ENCODE measurements around the gene TMEM131L. TPM values are rescaled to one million over a fixed set of nuclear protein-coding genes. Genes with fewer than 3 reads are reported as not detected.
A peak's percentile ranks its signal among the peaks of the same experiment; 100 is the strongest.

TMEM131L gene
- polyA plus RNA-seq, 1 experiment, result 6.0 TPM

DNA sequence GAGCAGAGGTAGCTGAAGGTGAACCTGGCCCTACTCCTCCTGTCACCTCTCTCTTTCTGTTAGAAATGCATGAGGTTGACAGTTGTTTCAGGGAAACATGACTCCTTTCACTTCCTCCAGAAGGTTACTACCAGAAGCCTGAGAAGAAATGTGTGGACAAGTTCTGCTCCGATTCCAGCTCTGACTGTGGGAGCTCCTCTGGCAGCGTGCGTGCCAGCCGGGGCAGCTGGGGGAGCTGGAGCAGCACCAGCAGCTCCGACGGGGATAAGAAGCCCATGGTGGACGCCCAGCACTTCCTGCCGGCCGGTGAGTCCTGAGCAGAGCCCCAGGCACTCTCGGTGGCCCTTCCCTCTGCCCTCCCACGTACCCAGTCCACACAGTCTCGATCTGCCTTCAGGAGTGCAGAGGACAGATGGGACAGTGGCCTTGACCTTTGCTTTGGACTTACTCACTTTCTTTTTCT lies 156.6 kb downstream of the TMEM131L start:
- DNase-seq (ENCODE audit: low read depth), result no peak
- CTCF ChIA-PET, result interaction anchor here (1.1 kb wide), 1 partner anchor 539 kb away, joined by 3 read pairs; no protein-coding TSS in a partner anchor
- H3K36me3 ChIP-seq (ENCODE audit: control insufficient read depth, insufficient read depth, low read length), result peaks cover 11% of the 10 kb centered on the region

GRCh38 chr4:153623491-153623890 lies 157.3 kb downstream of the TMEM131L start:
- ChIA-PET POLR2A (no interaction called here), CTCF (no interaction called here)
- TF ChIP-seq, protein P1, sequence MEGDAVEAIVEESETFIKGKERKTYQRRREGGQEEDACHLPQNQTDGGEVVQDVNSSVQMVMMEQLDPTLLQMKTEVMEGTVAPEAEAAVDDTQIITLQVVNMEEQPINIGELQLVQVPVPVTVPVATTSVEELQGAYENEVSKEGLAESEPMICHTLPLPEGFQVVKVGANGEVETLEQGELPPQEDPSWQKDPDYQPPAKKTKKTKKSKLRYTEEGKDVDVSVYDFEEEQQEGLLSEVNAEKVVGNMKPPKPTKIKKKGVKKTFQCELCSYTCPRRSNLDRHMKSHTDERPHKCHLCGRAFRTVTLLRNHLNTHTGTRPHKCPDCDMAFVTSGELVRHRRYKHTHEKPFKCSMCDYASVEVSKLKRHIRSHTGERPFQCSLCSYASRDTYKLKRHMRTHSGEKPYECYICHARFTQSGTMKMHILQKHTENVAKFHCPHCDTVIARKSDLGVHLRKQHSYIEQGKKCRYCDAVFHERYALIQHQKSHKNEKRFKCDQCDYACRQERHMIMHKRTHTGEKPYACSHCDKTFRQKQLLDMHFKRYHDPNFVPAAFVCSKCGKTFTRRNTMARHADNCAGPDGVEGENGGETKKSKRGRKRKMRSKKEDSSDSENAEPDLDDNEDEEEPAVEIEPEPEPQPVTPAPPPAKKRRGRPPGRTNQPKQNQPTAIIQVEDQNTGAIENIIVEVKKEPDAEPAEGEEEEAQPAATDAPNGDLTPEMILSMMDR (IDR thresholded peaks at IDR 0.05; ENCODE audit: insufficient read depth, low read depth, low read length), result no peak
- peaks cover 13% of the 10 kb centered on the region for H3K36me3 ChIP-seq (ENCODE audit: control insufficient read depth, insufficient read depth, low read length)
- DNase-seq (ENCODE audit: low read depth), result no peak
- H3K27me3 ChIP-seq (ENCODE audit: control insufficient read depth, insufficient read depth, low read length), result no peaks in the 10 kb centered on the region
- H3K4me3 ChIP-seq (ENCODE audit: low read depth, low read length), result no peak overlapping the region

More for the DNA sequence above, 156.6 kb downstream of the TMEM131L start:
- POLR2A ChIA-PET, result no interaction called here
- H3K4me3 ChIP-seq (ENCODE audit: low read depth, low read length), result no peak overlapping the region
- no peaks in the 10 kb centered on the region for H3K27me3 ChIP-seq (ENCODE audit: control insufficient read depth, insufficient read depth, low read length)
- TF ChIP-seq, protein P1 (IDR thresholded peaks at IDR 0.05; ENCODE audit: insufficient read depth, low read depth, low read length), result no peak

- no peaks in the 10 kb centered on the region for H3K27me3 ChIP-seq (ENCODE audit: control insufficient read depth, insufficient read depth, low read length)
- peaks cover 14% of the 10 kb centered on the region for H3K36me3 ChIP-seq (ENCODE audit: control insufficient read depth, insufficient read depth, low read length)
- TF ChIP-seq, protein P1 (IDR thresholded peaks at IDR 0.05; ENCODE audit: insufficient read depth, low read depth, low read length), result no peak
- DNase-seq (ENCODE audit: low read depth), result no peak
- CTCF ChIA-PET, result no interaction called here
- POLR2A ChIA-PET, result no interaction called here
- no peak overlapping the region for H3K4me3 ChIP-seq (ENCODE audit: low read depth, low read length)
These were observed 162.7 kb downstream of the TMEM131L start for GRCh38 chr4:153628796-153629315.

GRCh38 chr4:153629776-153630175 lies 163.6 kb downstream of the TMEM131L start:
- POLR2A ChIA-PET, result no interaction called here
- TF ChIP-seq, protein P1 (IDR thresholded peaks at IDR 0.05; ENCODE audit: insufficient read depth, low read depth, low read length), result no peak
- Histone ChIP-seq H3K36me3 (ENCODE audit: control insufficient read depth, insufficient read depth, low read length) (peaks cover 12% of the 10 kb centered on the region), H3K4me3 (ENCODE audit: low read depth, low read length) (no peak overlapping the region), H3K27me3 (ENCODE audit: control insufficient read depth, insufficient read depth, low read length) (no peaks in the 10 kb centered on the region)
- CTCF ChIA-PET, result interaction anchor here (2.8 kb wide), 1 partner anchor 14 kb away, joined by 8 read pairs; no protein-coding TSS in a partner anchor
- DNase-seq (ENCODE audit: low read depth), result no peak

GRCh38 chr4:153634738-153635353 lies 168.7 kb downstream of the TMEM131L start:
- POLR2A ChIA-PET, result no interaction called here
- TF ChIP-seq, protein P1 (IDR thresholded peaks at IDR 0.05; ENCODE audit: insufficient read depth, low read depth, low read length), result peak; percentile 65
- CTCF ChIA-PET, result interaction anchor here (0.7 to 4.2 kb wide), 12 partner anchors 9 to 482 kb away, joined by 3 to 30 read pairs (median 4); no protein-coding TSS in a partner anchor
- Histone ChIP-seq H3K36me3 (ENCODE audit: control insufficient read depth, insufficient read depth, low read length) (peaks cover 3% of the 10 kb centered on the region; the same call in 1 of the 2 replicates), H3K27me3 (ENCODE audit: control insufficient read depth, insufficient read depth, low read length) (no peaks in the 10 kb centered on the region), H3K4me3 (ENCODE audit: low read depth, low read length) (no peak overlapping the region)
- DNase-seq (ENCODE audit: low read depth), result no peak
